Fibroblast of lung (primary cell): ENCODE data around the gene ANKRD61.

Experiments used
- CTCF ChIP-seq, 2 donors: IDR thresholded peaks in 1 of 2; conservative IDR thresholded peaks in 1 of 2; 1 replicate in 1 of 2; 2 replicates in 1 of 2; pipeline ENCODE4 v1.5.1; 2011 to 2012; ENCODE audit warnings: low read length in 2 of 2, control low read depth in 1 of 2, inconsistent platforms in 1 of 2, low read depth in 1 of 2, mild to moderate bottlenecking in 1 of 2
- EZH2 ChIP-seq: IDR thresholded peaks from 2 replicates; pipeline ENCODE4 v1.5.1; 2012; ENCODE audit warnings: low read length, control low read depth, mild to moderate bottlenecking; ENCODE audit errors: missing control alignments

GRCh38 chr7:6074612-6075380 is 43.6 kb downstream of the ANKRD61 start:
- TF ChIP-seq CTCF (conservative IDR thresholded peaks at IDR 0.05 in 1 of 2, IDR thresholded peaks at IDR 0.05 in 1 of 2; ENCODE audit: low read depth in 1 of 2, low read length in 2 of 2), result no peak
- TF ChIP-seq EZH2, result no peak
